Progenitor cell of endocrine pancreas (in vitro differentiated cells): ENCODE measurements around the gene CNN3. TPM values are rescaled to one million over a fixed set of nuclear protein-coding genes. Genes with fewer than 3 reads are reported as not detected.

Experiments used
- DNase-seq: peaks from one replicate; pipeline ENCODE4 v3.0.0; 2021; ENCODE audit warnings: low spot score; ENCODE audit not compliant: unreplicated experiment
- H3K27ac Mint-ChIP-seq: 2 replicates; pipeline ENCODE4 v1.8.0; 2021; ENCODE audit warnings: mild to moderate bottlenecking, moderate library complexity, mixed read lengths
- H3K27me3 Mint-ChIP-seq: 2 replicates; pipeline ENCODE4 v1.8.0; 2021; ENCODE audit warnings: mixed read lengths
- H3K36me3 Mint-ChIP-seq: 2 replicates; pipeline ENCODE4 v1.8.0; 2022; ENCODE audit warnings: mixed read lengths; ENCODE audit not compliant: insufficient read depth
- H3K4me1 Mint-ChIP-seq: 2 replicates; pipeline ENCODE4 v1.8.0; 2021; ENCODE audit warnings: low read depth, mixed read lengths
- H3K4me3 Mint-ChIP-seq: 2 replicates; pipeline ENCODE4 v1.8.0; 2021; ENCODE audit warnings: low read depth, mild to moderate bottlenecking, moderate library complexity, mixed read lengths
- H3K9me3 Mint-ChIP-seq: 2 replicates; pipeline ENCODE4 v1.8.0; 2021; ENCODE audit warnings: low read depth, mixed read lengths
- CTCF ChIP-seq: fragments of 200-600 bp; sonication (generic); IDR thresholded peaks from one replicate; pipeline ENCODE4 v1.5.0; 2021; ENCODE audit warnings: antibody characterized with exemption, mild to moderate bottlenecking; ENCODE audit not compliant: unreplicated experiment
- total RNA-seq: library from RNA; stranded (reverse); gene quantifications from 2 replicates; pipeline ENCODE4 v1.2.1, GENCODE V29; 2021

CNN3 gene
- total RNA-seq, 1 donor from 2014 or later = 342 TPM

DNA sequence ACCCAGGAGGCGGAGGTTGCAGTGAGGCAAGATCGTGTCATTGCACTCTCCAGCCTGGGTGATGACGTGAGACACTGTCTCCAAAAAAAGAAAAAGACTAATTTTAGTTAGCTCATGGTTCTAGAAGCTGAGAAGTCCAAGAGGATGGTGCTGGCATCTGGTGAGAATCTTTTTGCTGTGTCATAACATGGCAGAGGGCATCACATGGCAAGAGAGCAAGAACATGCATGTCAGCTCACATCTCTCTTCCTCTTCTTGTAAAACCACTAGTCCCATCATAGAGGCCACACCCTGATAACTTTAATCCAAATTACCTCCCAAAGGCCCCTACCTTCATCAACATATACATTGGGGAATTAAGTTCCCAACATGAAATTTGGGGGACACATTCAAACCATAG, 13.8 kb upstream of the CNN3 start:
- Mint-ChIP-seq H3K27me3 (peaks cover 10% of the 10 kb centered on the region), H3K4me1 (peaks cover 34% of the 10 kb centered on the region), H3K36me3 (no peaks in the 10 kb centered on the region), H3K9me3 (peaks cover 5% of the 10 kb centered on the region), H3K4me3 (no peak overlapping the region), H3K27ac (no peak overlapping the region)
- no peak for TF ChIP-seq CTCF
- no peak for DNase-seq

- Mint-ChIP-seq H3K9me3 (no peaks in the 10 kb centered on the region), H3K4me1 (peaks cover 33% of the 10 kb centered on the region), H3K27ac (no peak overlapping the region), H3K27me3 (peaks cover 4% of the 10 kb centered on the region), H3K4me3 (no peak overlapping the region), H3K36me3 (peaks cover 6% of the 10 kb centered on the region)
- no peak for DNase-seq
- no peak for TF ChIP-seq CTCF
Observed at GRCh38 chr1:94937820-94938219, 10.9 kb upstream of the CNN3 start.

- TF ChIP-seq CTCF = no peak
Observed at GRCh38 chr1:94936861-94937620, 10.1 kb upstream of the CNN3 start.

GRCh38 chr1:94935476-94935875, 8.6 kb upstream of the CNN3 start:
- Mint-ChIP-seq H3K9me3 (peaks cover 3% of the 10 kb centered on the region), H3K27ac (no peak overlapping the region), H3K27me3 (peaks cover 4% of the 10 kb centered on the region), H3K4me3 (no peak overlapping the region), H3K4me1 (peaks cover 28% of the 10 kb centered on the region), H3K36me3 (peaks cover 10% of the 10 kb centered on the region)
- no peak for TF ChIP-seq CTCF
- DNase-seq = no peak

More at GRCh38 chr1:94936861-94937620, 10.1 kb upstream of the CNN3 start:
- Mint-ChIP-seq H3K4me3 (no peak overlapping the region), H3K9me3 (no peaks in the 10 kb centered on the region), H3K4me1 (peaks cover 26% of the 10 kb centered on the region), H3K27me3 (peaks cover 4% of the 10 kb centered on the region), H3K36me3 (peaks cover 7% of the 10 kb centered on the region), H3K27ac (no peak overlapping the region)
- no peak for DNase-seq

DNA sequence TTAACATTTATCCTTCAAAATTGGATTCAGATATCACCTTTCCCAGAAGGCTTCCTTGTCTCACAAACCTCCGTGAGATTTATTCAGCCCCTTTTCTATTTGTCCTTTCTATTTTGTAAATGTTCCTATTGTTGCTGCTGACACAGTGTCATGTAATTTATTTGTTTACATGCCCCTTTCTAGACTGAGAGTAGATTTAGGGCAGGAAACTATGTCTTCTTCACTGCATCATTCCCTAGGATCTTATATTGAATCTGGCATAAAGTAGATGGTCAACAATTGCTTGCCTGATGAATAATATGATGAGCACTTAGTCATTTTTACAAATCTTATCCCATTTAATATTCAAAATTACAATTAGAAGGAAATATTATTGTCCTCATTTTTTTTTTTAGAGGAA, 8.1 kb upstream of the CNN3 start:
- no peak overlapping the region for H3K27ac Mint-ChIP-seq
- H3K9me3 Mint-ChIP-seq = peaks cover 3% of the 10 kb centered on the region
- no peak for TF ChIP-seq CTCF
- peaks cover 32% of the 10 kb centered on the region for H3K4me1 Mint-ChIP-seq
- peaks cover 10% of the 10 kb centered on the region for H3K36me3 Mint-ChIP-seq
- DNase-seq = no peak
- peaks cover 4% of the 10 kb centered on the region for H3K27me3 Mint-ChIP-seq
- no peak overlapping the region for H3K4me3 Mint-ChIP-seq
